HEK293T (cell line): Measurements from ENCODE around the gene UBE2E2.
A peak's percentile ranks its signal among the peaks of the same experiment; 100 is the strongest.

Source experiments
- CTCF ChIA-PET: fragments of 350-600 bp; formaldehyde crosslinking; extraction: SDS; loops from one replicate; lab custom pipeline; 2021; ENCODE audit warnings: antibody characterized with exemption, inconsistent platforms; lab: Yijun Ruan, JAX
- POLR2A ChIA-PET: fragments of 350-600 bp; formaldehyde crosslinking; extraction: SDS; loops from one replicate; lab custom pipeline; 2020; ENCODE audit warnings: antibody characterized with exemption, inconsistent platforms; lab: Yijun Ruan, JAX
- DNase-seq: peaks from one replicate; pipeline ENCODE4 v3.0.0; 2012; ENCODE audit warnings: mixed read lengths; ENCODE audit errors: extremely low spot score
- ARNT ChIP-seq: fragments of 450-650 bp; IDR thresholded peaks from 2 replicates; pipeline ENCODE4 v1.6.1; 2017; ENCODE audit warnings: mild to moderate bottlenecking
- BHLHE40 ChIP-seq: fragments of 450-650 bp; IDR thresholded peaks from 2 replicates; pipeline ENCODE4 v1.6.1; 2016; ENCODE audit warnings: mild to moderate bottlenecking, moderate library complexity, borderline replicate concordance
- CTBP1 ChIP-seq: fragments of 450-650 bp; IDR thresholded peaks from 2 replicates; pipeline ENCODE4 v1.6.1; 2016; ENCODE audit warnings: borderline replicate concordance
- ELF4 ChIP-seq: fragments of 450-650 bp; IDR thresholded peaks from 2 replicates; pipeline ENCODE4 v1.6.1; 2017; ENCODE audit warnings: antibody characterized with exemption
- FOXA1 ChIP-seq: fragments of 450-650 bp; IDR thresholded peaks from 2 replicates; pipeline ENCODE4 v1.6.1; 2016; ENCODE audit warnings: mild to moderate bottlenecking
- FOXK2 ChIP-seq: fragments of 450-650 bp; IDR thresholded peaks from 2 replicates; pipeline ENCODE4 v1.6.1; 2016; ENCODE audit warnings: mild to moderate bottlenecking
- FOXM1 ChIP-seq: fragments of 450-650 bp; IDR thresholded peaks from 2 replicates; pipeline ENCODE4 v1.6.1; 2017; ENCODE audit warnings: mild to moderate bottlenecking, borderline replicate concordance
- HDGF ChIP-seq: fragments of 450-650 bp; IDR thresholded peaks from 2 replicates; pipeline ENCODE4 v1.6.1; 2017; ENCODE audit warnings: antibody characterized with exemption, borderline replicate concordance
- L3MBTL2 ChIP-seq: fragments of 450-650 bp; conservative IDR thresholded peaks from 2 replicates; pipeline ENCODE4 v1.6.1; 2016; ENCODE audit warnings: mild to moderate bottlenecking
- LEF1 ChIP-seq: fragments of 450-650 bp; IDR thresholded peaks from 2 replicates; pipeline ENCODE4 v1.6.1; 2017; ENCODE audit warnings: mild to moderate bottlenecking, borderline replicate concordance
- NFRKB ChIP-seq: fragments of 450-650 bp; IDR thresholded peaks from 2 replicates; pipeline ENCODE4 v1.6.1; 2016; ENCODE audit warnings: mild to moderate bottlenecking, moderate library complexity
- PKNOX1 ChIP-seq: fragments of 450-650 bp; IDR thresholded peaks from 2 replicates; pipeline ENCODE4 v1.6.1; 2016
- SP1 ChIP-seq: fragments of 450-650 bp; IDR thresholded peaks from 2 replicates; pipeline ENCODE4 v1.6.1; 2017
- SUZ12 ChIP-seq: fragments of 450-650 bp; IDR thresholded peaks from 2 replicates; pipeline ENCODE4 v1.6.1; 2016; ENCODE audit warnings: mild to moderate bottlenecking
- TARDBP ChIP-seq: fragments of 450-650 bp; IDR thresholded peaks from 2 replicates; pipeline ENCODE4 v1.6.1; 2016
- ZNF384 ChIP-seq: fragments of 450-650 bp; IDR thresholded peaks from 2 replicates; pipeline ENCODE4 v1.6.1; 2016

UBE2E2 gene

GRCh38 chr3:23481616-23482278 lies 278.6 kb downstream of the UBE2E2 start:
- POLR2A ChIA-PET: no interaction called here
- no peak for DNase-seq
- TF ChIP-seq CTBP1: peak; percentile 83
- TF ChIP-seq PKNOX1: peak; percentile 92
- no peak for TF ChIP-seq ZNF384
- peak; percentile 43; the same call in 1 of the 2 replicates for TF ChIP-seq ARNT
- CTCF ChIA-PET: no interaction called here

DNA sequence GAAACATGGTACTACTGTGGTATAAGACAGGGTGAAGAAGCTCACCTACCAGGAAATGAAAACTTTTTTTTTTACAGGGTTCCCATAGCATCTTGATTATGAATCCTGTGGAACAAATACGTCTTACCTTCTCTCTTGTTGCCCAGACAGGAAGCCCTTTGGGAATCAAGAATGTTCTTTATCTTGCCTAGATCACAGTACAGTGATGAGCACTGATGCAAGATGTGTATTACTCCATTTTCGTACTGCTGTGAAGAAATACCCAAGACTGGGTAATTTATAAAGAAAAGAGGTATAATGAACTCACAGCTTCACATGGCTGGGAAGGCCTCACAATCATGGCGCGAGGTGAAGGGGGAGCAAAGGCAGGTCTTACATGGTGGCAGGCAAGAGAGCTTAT lies 281.3 kb downstream of the UBE2E2 start:
- no peak for TF ChIP-seq HDGF
- TF ChIP-seq BHLHE40: no peak
- no peak for TF ChIP-seq ELF4
- no peak for TF ChIP-seq L3MBTL2
- TF ChIP-seq NFRKB: no peak
- no peak for TF ChIP-seq ARNT
- no peak for TF ChIP-seq LEF1
- no peak for TF ChIP-seq TARDBP
- TF ChIP-seq SUZ12: no peak
- TF ChIP-seq FOXA1: no peak
- TF ChIP-seq CTBP1: no peak
- no peak for TF ChIP-seq FOXK2
- TF ChIP-seq FOXM1: no peak
- no peak for TF ChIP-seq SP1
- no peak for TF ChIP-seq ZNF384
- TF ChIP-seq PKNOX1: no peak
- ChIA-PET CTCF (no interaction called here), POLR2A (no interaction called here)
- no peak for DNase-seq

DNA sequence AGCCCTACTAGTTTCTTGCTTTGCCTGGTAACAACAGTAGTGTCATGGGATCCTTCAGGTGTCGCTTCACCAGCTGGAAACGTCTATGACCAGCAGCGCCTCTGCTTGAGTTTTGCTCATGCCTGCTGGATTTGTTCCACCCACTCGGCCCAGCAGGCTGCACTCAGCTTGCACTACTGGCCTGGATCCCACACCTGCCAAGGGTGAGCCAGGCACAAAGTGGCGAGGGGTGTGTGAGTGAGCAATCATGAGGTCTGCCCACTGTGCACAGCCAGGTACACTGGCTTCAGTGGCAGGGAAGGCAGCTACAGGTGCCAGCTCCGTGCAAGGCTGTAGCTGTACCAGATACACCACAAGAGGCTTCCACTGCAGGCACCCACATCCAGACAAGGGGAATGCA lies 282.8 kb downstream of the UBE2E2 start:
- ChIA-PET CTCF (no interaction called here), POLR2A (no interaction called here)
- no peak for DNase-seq
- TF ChIP-seq TARDBP (no peak), FOXA1 (no peak), NFRKB (no peak), HDGF (no peak), ELF4 (no peak)

GRCh38 chr3:23487015-23487414 lies 283.9 kb downstream of the UBE2E2 start:
- ChIA-PET POLR2A (no interaction called here), CTCF (no interaction called here)
- DNase-seq: no peak
- TF ChIP-seq TARDBP (no peak), PKNOX1 (no peak), SUZ12 (no peak), LEF1 (no peak)

GRCh38 chr3:23488618-23489017 lies 285.5 kb downstream of the UBE2E2 start:
- no peak for DNase-seq
- ChIA-PET POLR2A (no interaction called here), CTCF (no interaction called here)
- TF ChIP-seq SUZ12 (no peak), NFRKB (no peak), BHLHE40 (no peak), CTBP1 (no peak), LEF1 (no peak), ZNF384 (no peak), ELF4 (no peak), TARDBP (no peak), PKNOX1 (no peak), FOXM1 (no peak), FOXK2 (no peak), L3MBTL2 (no peak), SP1 (no peak), HDGF (no peak), ARNT (no peak), FOXA1 (no peak)
